Measurements from ENCODE around the gene ARMH3.
"Not testable (repeated sequence)": the region's sequence is repeated elsewhere in the genome, so short reads cannot be mapped to it uniquely, and the experiment has no call there.

The ARMH3 gene

GRCh38 chr10:102007796-102008195 lies 48.2 kb downstream of the ARMH3 start:
- H3K27ac ChIP-seq (ENCODE audit: low read length): no peak overlapping the region
- no peak overlapping the region for H3K4me2 ChIP-seq (ENCODE audit: low read depth, low read length)
- no peaks in the 10 kb centered on the region for H3K27me3 ChIP-seq (replicated peaks; ENCODE audit: insufficient read depth, low read length)
- no peaks in the 10 kb centered on the region for H3K79me2 ChIP-seq (ENCODE audit: low read length)
- no peak overlapping the region for H3K4me3 ChIP-seq (ENCODE audit: low read length)
- no peaks in the 10 kb centered on the region; the same call in 1 of the 2 replicates for H3F3A ChIP-seq (ENCODE audit: insufficient read depth, low read length)
- H3K9me2 ChIP-seq (replicated peaks; ENCODE audit: insufficient read depth, low read length): no peaks in the 10 kb centered on the region
- no peaks in the 10 kb centered on the region for H3K9me3 ChIP-seq (replicated peaks; ENCODE audit: insufficient read depth, low read length)
- TF ChIP-seq EZH2 (optimal IDR thresholded peaks at IDR 0.05; ENCODE audit: low read depth, low read length) (no peak), EZH2phosphoT487 (IDR thresholded peaks at IDR 0.05; ENCODE audit: low read length) (no peak), CTCF (IDR thresholded peaks at IDR 0.05; ENCODE audit: low read length) (no peak)
- no peak overlapping the region for H3K9ac ChIP-seq (ENCODE audit: low read length)
- no peaks in the 10 kb centered on the region for H3K36me3 ChIP-seq (replicated peaks; ENCODE audit: insufficient read depth, low read length)
- no peak overlapping the region for H2AFZ ChIP-seq (ENCODE audit: low read length)
- no peak for DNase-seq
- no peaks in the 10 kb centered on the region for H3K4me1 ChIP-seq (ENCODE audit: low read length)
- no peaks in the 10 kb centered on the region for H4K20me1 ChIP-seq (ENCODE audit: insufficient read depth, low read length)

- H3K36me3 ChIP-seq (replicated peaks; ENCODE audit: insufficient read depth, low read length); H4K20me1 ChIP-seq (ENCODE audit: insufficient read depth, low read length); H3K4me1 ChIP-seq (ENCODE audit: low read length); H3F3A ChIP-seq (ENCODE audit: insufficient read depth, low read length); H3K9ac ChIP-seq (ENCODE audit: low read length); H3K27me3 ChIP-seq (replicated peaks; ENCODE audit: insufficient read depth, low read length); H3K9me3 ChIP-seq (replicated peaks; ENCODE audit: insufficient read depth, low read length); H3K79me2 ChIP-seq (ENCODE audit: low read length); H3K4me2 ChIP-seq (ENCODE audit: low read depth, low read length); H3K27ac ChIP-seq (ENCODE audit: low read length); H3K9me2 ChIP-seq (replicated peaks; ENCODE audit: insufficient read depth, low read length); H3K4me3 ChIP-seq (ENCODE audit: low read length); DNase-seq; H2AFZ ChIP-seq (ENCODE audit: low read length): not testable (repeated sequence)
These were observed 48.9 kb downstream of the ARMH3 start for GRCh38 chr10:102007031-102007430.

DNA sequence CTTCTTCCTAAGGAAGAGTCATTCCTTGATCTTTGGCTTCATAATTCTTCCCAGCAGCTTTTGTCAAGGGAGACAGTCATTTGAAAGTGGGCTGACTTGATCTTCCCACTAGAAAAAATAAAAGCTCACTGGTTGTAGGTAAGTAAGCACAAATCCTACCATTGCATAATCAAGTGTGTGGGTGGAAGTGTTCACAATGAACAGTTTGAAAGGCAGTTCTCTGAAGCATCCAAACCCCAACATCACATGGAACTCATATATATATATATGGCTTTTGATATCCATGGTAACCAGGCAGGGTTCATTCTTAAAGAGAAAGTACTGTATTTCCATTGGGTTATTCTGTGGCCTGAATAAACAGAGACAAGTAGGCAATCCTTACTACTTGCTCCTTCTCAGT lies 51.6 kb downstream of the ARMH3 start:
- Histone ChIP-seq H2AFZ (ENCODE audit: low read length) (no peak overlapping the region), H3K9me2 (replicated peaks; ENCODE audit: insufficient read depth, low read length) (no peaks in the 10 kb centered on the region), H3K4me2 (ENCODE audit: low read depth, low read length) (no peak overlapping the region), H3F3A (ENCODE audit: insufficient read depth, low read length) (peaks cover 18% of the 10 kb centered on the region), H3K9me3 (replicated peaks; ENCODE audit: insufficient read depth, low read length) (no peaks in the 10 kb centered on the region), H3K27me3 (replicated peaks; ENCODE audit: insufficient read depth, low read length) (no peaks in the 10 kb centered on the region), H3K9ac (ENCODE audit: low read length) (no peak overlapping the region), H4K20me1 (ENCODE audit: insufficient read depth, low read length) (no peaks in the 10 kb centered on the region), H3K79me2 (ENCODE audit: low read length) (0 out of 2 replicates have a peak, but pooled peaks cover 6% of the 10 kb centered on the region), H3K27ac (ENCODE audit: low read length) (no peak overlapping the region), H3K4me1 (ENCODE audit: low read length) (peaks cover 22% of the 10 kb centered on the region), H3K36me3 (replicated peaks; ENCODE audit: insufficient read depth, low read length) (no peaks in the 10 kb centered on the region), H3K4me3 (ENCODE audit: low read length) (no peak overlapping the region)
- no peak for TF ChIP-seq EZH2 (optimal IDR thresholded peaks at IDR 0.05; ENCODE audit: low read depth, low read length)
- no peak for TF ChIP-seq EZH2phosphoT487 (IDR thresholded peaks at IDR 0.05; ENCODE audit: low read length)
- TF ChIP-seq CTCF (IDR thresholded peaks at IDR 0.05; ENCODE audit: low read length): no peak
- DNase-seq: no peak

- no peak for DNase-seq
- no peaks in the 10 kb centered on the region for H3K27me3 ChIP-seq (replicated peaks; ENCODE audit: insufficient read depth, low read length)
- H3K4me2 ChIP-seq (ENCODE audit: low read depth, low read length): no peak overlapping the region
- H3K36me3 ChIP-seq (replicated peaks; ENCODE audit: insufficient read depth, low read length): no peaks in the 10 kb centered on the region
- no peaks in the 10 kb centered on the region for H4K20me1 ChIP-seq (ENCODE audit: insufficient read depth, low read length)
- H3K27ac ChIP-seq (ENCODE audit: low read length): no peak overlapping the region
- no peaks in the 10 kb centered on the region for H3K9me3 ChIP-seq (replicated peaks; ENCODE audit: insufficient read depth, low read length)
- no peak for TF ChIP-seq CTCF (IDR thresholded peaks at IDR 0.05; ENCODE audit: low read length)
- TF ChIP-seq EZH2phosphoT487 (IDR thresholded peaks at IDR 0.05; ENCODE audit: low read length): no peak
- no peak for TF ChIP-seq EZH2 (optimal IDR thresholded peaks at IDR 0.05; ENCODE audit: low read depth, low read length)
- peaks cover 18% of the 10 kb centered on the region for H3F3A ChIP-seq (ENCODE audit: insufficient read depth, low read length)
- H3K4me3 ChIP-seq (ENCODE audit: low read length): no peak overlapping the region
- no peak overlapping the region for H3K9ac ChIP-seq (ENCODE audit: low read length)
- peaks cover 22% of the 10 kb centered on the region for H3K4me1 ChIP-seq (ENCODE audit: low read length)
- H3K79me2 ChIP-seq (ENCODE audit: low read length): 0 out of 2 replicates have a peak, but pooled peaks cover 6% of the 10 kb centered on the region
- H2AFZ ChIP-seq (ENCODE audit: low read length): no peak overlapping the region
- H3K9me2 ChIP-seq (replicated peaks; ENCODE audit: insufficient read depth, low read length): no peaks in the 10 kb centered on the region
These were observed 52.4 kb downstream of the ARMH3 start for GRCh38 chr10:102003541-102003940.
